Caco-2 (cell line): ENCODE data around the gene AMIGO2. TPM values are rescaled to one million over a fixed set of nuclear protein-coding genes. Genes with fewer than 3 reads are reported as not detected.

Experiments
- Bru-seq: library from RNA; stranded (reverse); fragments of 400-500 nt; gene quantifications from one replicate; lab custom pipeline; 2021; lab: Mats Ljungman, UMichigan
- BruChase-seq, 2 experiments: library from RNA; stranded (reverse); fragments of 400-500 nt; gene quantifications; one replicate each; lab custom pipeline; 2021; lab: Mats Ljungman, UMichigan
- BruUV-seq: library from RNA; stranded (reverse); fragments of 400-500 nt; replicated peaks from 2 replicates; lab custom pipeline; 2021; lab: Mats Ljungman, UMichigan
- CTCF ChIA-PET: fragments of 300-600 bp; sonication (Branson Sonifier 250); formaldehyde crosslinking; loops from one replicate; lab custom pipeline; 2022; ENCODE audit warnings: antibody characterized with exemption; lab: Charles Lee
- POLR2A ChIA-PET: fragments of 300-600 bp; sonication (Branson Sonifier 250); formaldehyde crosslinking; loops from one replicate; lab custom pipeline; 2022; ENCODE audit warnings: antibody characterized with exemption; lab: Charles Lee
- DNase-seq, 2 experiments: peaks; one replicate each; pipeline versions ENCODE4 v3.0.0 to v3.0.0-alpha.2; 2020 to 2022
- H3K27me3 ChIP-seq: replicated peaks from 2 replicates; pipeline ENCODE4 v1.6.0; 2011; ENCODE audit warnings: low read length; ENCODE audit not compliant: control insufficient read depth, insufficient read depth
- H3K36me3 ChIP-seq: 2 replicates; pipeline ENCODE4 v1.5.1; 2011; ENCODE audit warnings: low read length; ENCODE audit not compliant: control insufficient read depth, insufficient read depth
- H3K4me1 ChIP-seq: fragments of 250-450 bp; sonication (Bioruptor Pico); 2 replicates; pipeline ENCODE4 v1.5.1; 2020; ENCODE audit warnings: mild to moderate bottlenecking
- H3K4me3 ChIP-seq: 2 replicates; pipeline ENCODE4 v1.5.1; 2011; ENCODE audit warnings: low read depth, mild to moderate bottlenecking, control low read depth, low read length
- H3K9me3 ChIP-seq: fragments of 250-450 bp; sonication (Bioruptor Pico); 2 replicates; pipeline ENCODE4 v1.5.1; 2020; ENCODE audit warnings: mild to moderate bottlenecking, moderate library complexity
- H3K27ac Mint-ChIP-seq: one replicate; pipeline ENCODE4 v1.8.0; 2022; ENCODE audit warnings: mixed read lengths; ENCODE audit not compliant: unreplicated experiment
- H3K27me3 Mint-ChIP-seq: one replicate; pipeline ENCODE4 v1.8.0; 2022; ENCODE audit warnings: mixed read lengths; ENCODE audit not compliant: insufficient read depth, unreplicated experiment
- H3K36me3 Mint-ChIP-seq: one replicate; pipeline ENCODE4 v1.8.0; 2022; ENCODE audit warnings: mild to moderate bottlenecking, mixed read lengths; ENCODE audit not compliant: insufficient read depth, unreplicated experiment
- H3K4me1 Mint-ChIP-seq: one replicate; pipeline ENCODE4 v1.8.0; 2022; ENCODE audit warnings: low read depth, mixed read lengths; ENCODE audit not compliant: unreplicated experiment
- H3K4me3 Mint-ChIP-seq: one replicate; pipeline ENCODE4 v1.8.0; 2022; ENCODE audit warnings: mild to moderate bottlenecking, moderate library complexity, mixed read lengths; ENCODE audit not compliant: unreplicated experiment
- H3K9me3 Mint-ChIP-seq: one replicate; pipeline ENCODE4 v1.8.0; 2022; ENCODE audit warnings: mixed read lengths; ENCODE audit not compliant: unreplicated experiment
- intact Hi-C: fragments of 100-400 bp; cut with micrococcal nuclease; formaldehyde crosslinking; loops from one replicate; pipeline ENCODE4 v1.10.0; 2022; ENCODE audit not compliant: unreplicated experiment
- long read RNA-seq: library from polyadenylated mRNA; stranded (forward); transcript quantifications from one replicate; pipeline ENCODE4 v2.0.0, GENCODE V29; 2022
- total RNA-seq: library from RNA; stranded (reverse); gene quantifications from 2 replicates; pipeline ENCODE4 v1.2.3, GENCODE V29; 2022
- TF ChIP-seq, protein P1 (sequence below), 2 experiments: fragments of 200-600 bp in 1 of 2; IDR thresholded peaks; 1 replicate in 1 of 2; 2 replicates in 1 of 2; pipeline versions ENCODE4 v1.5.1 to v1.8.0; 2011 to 2022; ENCODE audit warnings: antibody characterized with exemption in 1 of 2, control low read depth in 1 of 2, inconsistent platforms in 1 of 2, low read depth in 1 of 2, low read length in 1 of 2, mild to moderate bottlenecking in 1 of 2, moderate library complexity in 1 of 2; ENCODE audit not compliant: insufficient read depth in 1 of 2, severe bottlenecking in 1 of 2, unreplicated experiment in 1 of 2

Gene AMIGO2, protein sequence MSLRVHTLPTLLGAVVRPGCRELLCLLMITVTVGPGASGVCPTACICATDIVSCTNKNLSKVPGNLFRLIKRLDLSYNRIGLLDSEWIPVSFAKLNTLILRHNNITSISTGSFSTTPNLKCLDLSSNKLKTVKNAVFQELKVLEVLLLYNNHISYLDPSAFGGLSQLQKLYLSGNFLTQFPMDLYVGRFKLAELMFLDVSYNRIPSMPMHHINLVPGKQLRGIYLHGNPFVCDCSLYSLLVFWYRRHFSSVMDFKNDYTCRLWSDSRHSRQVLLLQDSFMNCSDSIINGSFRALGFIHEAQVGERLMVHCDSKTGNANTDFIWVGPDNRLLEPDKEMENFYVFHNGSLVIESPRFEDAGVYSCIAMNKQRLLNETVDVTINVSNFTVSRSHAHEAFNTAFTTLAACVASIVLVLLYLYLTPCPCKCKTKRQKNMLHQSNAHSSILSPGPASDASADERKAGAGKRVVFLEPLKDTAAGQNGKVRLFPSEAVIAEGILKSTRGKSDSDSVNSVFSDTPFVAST
- total RNA-seq: 1.6 and 1.9 TPM in 2 replicates
- Bru-seq, nascent RNA: percentile 50 among the genes with signal in this experiment
- BruChase-seq, experiment 1, labeled RNA remaining after a 2-hour chase: percentile 56 among the genes with signal in this experiment
- percentile 38 among the genes with signal in this experiment for BruChase-seq, experiment 2, labeled RNA remaining after a 6-hour chase
- long read RNA-seq, transcript AMIGO2-201 (2 exons, 3,763 nt): major isoform, 5 of 7 reads
- long read RNA-seq, partial matches to known transcripts: 0 of 7 reads
- long read RNA-seq, other reads (novel, unspliced or antisense): 0 of 7 reads

DNA sequence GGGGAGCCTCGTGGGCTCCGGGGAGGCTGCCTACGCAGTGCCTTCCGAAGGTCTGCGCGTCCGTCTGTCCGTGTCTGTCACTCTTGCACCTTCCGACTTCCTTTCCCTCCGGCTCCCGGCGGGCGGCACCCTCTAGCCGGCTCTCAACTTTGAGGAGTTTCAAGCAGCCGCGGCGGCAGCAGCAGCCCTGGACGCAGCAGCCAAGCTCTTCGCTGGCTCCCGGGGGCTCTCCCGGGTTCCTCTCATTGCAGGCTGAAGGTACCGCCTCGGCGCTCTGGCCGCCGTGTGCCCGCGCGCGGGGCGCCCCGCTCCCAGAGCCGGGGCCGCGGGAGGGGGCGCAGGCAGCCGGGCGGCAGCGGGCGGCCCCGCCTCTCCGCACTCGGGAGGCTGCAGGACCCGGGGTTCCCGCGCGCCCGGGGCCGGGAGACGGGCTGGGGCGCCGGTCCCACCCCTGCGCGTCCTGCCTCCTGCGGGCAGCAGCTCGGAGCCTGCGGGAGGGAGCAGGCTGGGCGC, at the start of gene AMIGO2, which contains the start of gene PCED1B:
AMIGO2 (minus strand) TSS at position 492 of the 513 bp plus-strand sequence. CDS start 957 bp downstream, outside the sequence.
PCED1B (plus strand) TSS at position 154 of the 513 bp plus-strand sequence. CDS start 155,443 bp downstream, outside the sequence.
- H3K4me3 ChIP-seq: peak within 1 kb of the TSS; percentile 72
- TF ChIP-seq, protein P1, sequence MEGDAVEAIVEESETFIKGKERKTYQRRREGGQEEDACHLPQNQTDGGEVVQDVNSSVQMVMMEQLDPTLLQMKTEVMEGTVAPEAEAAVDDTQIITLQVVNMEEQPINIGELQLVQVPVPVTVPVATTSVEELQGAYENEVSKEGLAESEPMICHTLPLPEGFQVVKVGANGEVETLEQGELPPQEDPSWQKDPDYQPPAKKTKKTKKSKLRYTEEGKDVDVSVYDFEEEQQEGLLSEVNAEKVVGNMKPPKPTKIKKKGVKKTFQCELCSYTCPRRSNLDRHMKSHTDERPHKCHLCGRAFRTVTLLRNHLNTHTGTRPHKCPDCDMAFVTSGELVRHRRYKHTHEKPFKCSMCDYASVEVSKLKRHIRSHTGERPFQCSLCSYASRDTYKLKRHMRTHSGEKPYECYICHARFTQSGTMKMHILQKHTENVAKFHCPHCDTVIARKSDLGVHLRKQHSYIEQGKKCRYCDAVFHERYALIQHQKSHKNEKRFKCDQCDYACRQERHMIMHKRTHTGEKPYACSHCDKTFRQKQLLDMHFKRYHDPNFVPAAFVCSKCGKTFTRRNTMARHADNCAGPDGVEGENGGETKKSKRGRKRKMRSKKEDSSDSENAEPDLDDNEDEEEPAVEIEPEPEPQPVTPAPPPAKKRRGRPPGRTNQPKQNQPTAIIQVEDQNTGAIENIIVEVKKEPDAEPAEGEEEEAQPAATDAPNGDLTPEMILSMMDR (IDR thresholded peaks at IDR 0.05; ENCODE audit: insufficient read depth in 1 of 2, low read depth in 1 of 2, low read length in 1 of 2, severe bottlenecking in 1 of 2, unreplicated experiment in 1 of 2): peak in 1 of 2 experiments; percentile 66
- peak within 1 kb of the TSS; percentile 27 for H3K27ac Mint-ChIP-seq
- ChIA-PET POLR2A (no interaction called here), CTCF (interaction anchor here (0.5 to 3.1 kb wide), 8 partner anchors 22 to 318 kb away, joined by 3 to 16 read pairs (median 4); no protein-coding TSS in a partner anchor)
- BruUV-seq: no TSS peak
- peaks cover 8% of the 10 kb centered on the region; the same call in 1 of the 2 replicates for H3K4me1 ChIP-seq
- H3K36me3 ChIP-seq: no peaks in the 10 kb centered on the region
- no peaks in the 10 kb centered on the region for H3K9me3 ChIP-seq
- peak within 1 kb of the TSS; percentile 82 for H3K4me3 Mint-ChIP-seq
- intact Hi-C loops: loop anchor here (1.0 to 2.0 kb wide), 5 partner anchors 41 to 317 kb away; no protein-coding TSS in a partner anchor
- peaks cover 7% of the 10 kb centered on the region for H3K27me3 Mint-ChIP-seq
- no peaks in the 10 kb centered on the region for H3K9me3 Mint-ChIP-seq
- no peaks in the 10 kb centered on the region for H3K36me3 Mint-ChIP-seq
- peak; percentile 78 to 85 for DNase-seq
- peaks cover 1% of the 10 kb centered on the region; the same call in 1 of the 2 replicates for H3K27me3 ChIP-seq
- peaks cover 35% of the 10 kb centered on the region for H3K4me1 Mint-ChIP-seq

DNA sequence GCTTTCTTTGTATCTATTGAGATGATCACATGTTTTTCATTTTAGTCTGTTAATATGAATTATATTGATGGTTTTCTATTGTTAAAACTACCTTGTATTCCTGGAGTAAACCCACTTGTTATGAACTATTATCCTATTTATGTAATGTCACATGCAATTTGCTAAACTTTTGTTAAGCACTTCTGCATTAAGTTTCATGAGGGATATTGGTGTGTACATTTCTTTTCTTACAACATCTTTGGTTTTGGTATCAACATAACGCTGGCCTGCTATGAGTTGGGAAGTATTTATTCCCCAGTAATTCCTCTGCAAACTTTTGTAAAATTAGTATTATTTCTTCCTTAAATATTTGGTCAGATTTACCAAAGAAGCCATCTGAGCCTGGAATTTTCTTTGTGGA, 46.5 kb upstream of the AMIGO2 start:
- Mint-ChIP-seq H3K36me3 (no peaks in the 10 kb centered on the region), H3K9me3 (no peaks in the 10 kb centered on the region), H3K4me1 (no peaks in the 10 kb centered on the region), H3K27me3 (peaks cover 7% of the 10 kb centered on the region), H3K27ac (no peak overlapping the region), H3K4me3 (no peak overlapping the region)
- intact Hi-C loops: no loop called here
- Histone ChIP-seq H3K27me3 (no peaks in the 10 kb centered on the region), H3K4me3 (no peak overlapping the region), H3K36me3 (no peaks in the 10 kb centered on the region), H3K9me3 (no peaks in the 10 kb centered on the region), H3K4me1 (no peaks in the 10 kb centered on the region)
- BruUV-seq: no TSS peak
- TF ChIP-seq, protein P1 (IDR thresholded peaks at IDR 0.05; ENCODE audit: insufficient read depth in 1 of 2, low read depth in 1 of 2, low read length in 1 of 2, severe bottlenecking in 1 of 2, unreplicated experiment in 1 of 2): no peak
- DNase-seq: no peak
- ChIA-PET CTCF (no interaction called here), POLR2A (no interaction called here)

DNA sequence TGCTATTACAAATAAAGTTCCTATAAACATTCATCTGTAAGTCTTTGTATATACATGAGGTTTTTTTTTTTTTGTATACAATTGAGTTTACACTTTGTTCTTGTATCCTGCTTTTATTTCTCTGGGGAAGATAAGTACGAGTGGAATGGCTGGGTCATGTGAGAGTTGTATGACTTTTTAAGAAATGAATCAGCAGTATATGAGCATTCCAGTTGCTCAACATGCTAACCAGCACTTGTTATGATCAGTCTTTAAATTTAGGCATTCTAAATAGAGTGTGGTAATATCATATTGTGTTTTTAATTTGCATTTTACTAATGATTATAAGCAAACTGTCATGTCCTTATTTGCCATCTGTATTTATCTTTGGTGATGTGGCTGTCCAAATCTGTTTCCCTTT, 44.7 kb upstream of the AMIGO2 start:
- TF ChIP-seq, protein P1 (IDR thresholded peaks at IDR 0.05; ENCODE audit: insufficient read depth in 1 of 2, low read depth in 1 of 2, low read length in 1 of 2, severe bottlenecking in 1 of 2, unreplicated experiment in 1 of 2): no peak
- Histone ChIP-seq H3K27me3 (no peaks in the 10 kb centered on the region), H3K36me3 (no peaks in the 10 kb centered on the region), H3K9me3 (no peaks in the 10 kb centered on the region), H3K4me3 (no peak overlapping the region), H3K4me1 (no peaks in the 10 kb centered on the region)
- POLR2A ChIA-PET: no interaction called here
- H3K27ac Mint-ChIP-seq: no peak overlapping the region
- no TSS peak for BruUV-seq
- H3K4me1 Mint-ChIP-seq: no peaks in the 10 kb centered on the region
- no peak overlapping the region for H3K4me3 Mint-ChIP-seq
- H3K9me3 Mint-ChIP-seq: no peaks in the 10 kb centered on the region
- intact Hi-C loops: no loop called here
- DNase-seq: no peak
- no peaks in the 10 kb centered on the region for H3K36me3 Mint-ChIP-seq
- peaks cover 7% of the 10 kb centered on the region for H3K27me3 Mint-ChIP-seq
- CTCF ChIA-PET: no interaction called here
